AG09309 (cell line): ENCODE results near the gene CNIH2.

Source experiments
- DNase-seq: peaks from one replicate; pipeline ENCODE4 v3.0.0-alpha.2; 2010; ENCODE audit warnings: low read depth
- H3K4me3 ChIP-seq: 2 replicates; pipeline ENCODE4 v1.5.1; 2011; ENCODE audit warnings: mild to moderate bottlenecking, low read depth, low read length, moderate library complexity; ENCODE audit not compliant: control insufficient read depth
- CTCF ChIP-seq: IDR thresholded peaks from 2 replicates; pipeline ENCODE4 v1.5.1; 2011; ENCODE audit warnings: mild to moderate bottlenecking, low read depth, low read length, inconsistent platforms; ENCODE audit not compliant: insufficient read depth, control insufficient read depth; ENCODE audit errors: missing control alignments

Gene CNIH2

GRCh38 chr11:66281001-66281400 lies 3.0 kb downstream of the CNIH2 start:
- no peak for DNase-seq
- no peak for TF ChIP-seq CTCF

GRCh38 chr11:66281776-66282467 lies 3.9 kb downstream of the CNIH2 start:
- H3K4me3 ChIP-seq = no peak overlapping the region
- DNase-seq = no peak
- no peak for TF ChIP-seq CTCF

More at GRCh38 chr11:66281001-66281400, 3.0 kb downstream of the CNIH2 start:
- H3K4me3 ChIP-seq = no peak overlapping the region

GRCh38 chr11:66282468-66283455 lies 4.8 kb downstream of the CNIH2 start:
- TF ChIP-seq CTCF = peak; percentile 98
- H3K4me3 ChIP-seq = no peak overlapping the region
- peak; percentile 53 for DNase-seq

GRCh38 chr11:66283461-66284105 lies 5.6 kb downstream of the CNIH2 start:
- DNase-seq = no peak
- no peak for TF ChIP-seq CTCF
- no peak overlapping the region for H3K4me3 ChIP-seq

- no peak overlapping the region for H3K4me3 ChIP-seq
- no peak for TF ChIP-seq CTCF
Measured at GRCh38 chr11:66284526-66285078, 6.6 kb downstream of the CNIH2 start.

GRCh38 chr11:66285250-66285947 lies 7.4 kb downstream of the CNIH2 start:
- no peak for TF ChIP-seq CTCF

More at GRCh38 chr11:66284526-66285078, 6.6 kb downstream of the CNIH2 start:
- DNase-seq = no peak

More at GRCh38 chr11:66285250-66285947, 7.4 kb downstream of the CNIH2 start:
- H3K4me3 ChIP-seq = no peak overlapping the region
- DNase-seq = no peak
